GM19395 (cell line): ENCODE measurements around the gene KIAA0513.
"Not testable (repeated sequence)": the region's sequence is repeated elsewhere in the genome, so short reads cannot be mapped to it uniquely, and the experiment has no call there.

ENCODE experiments used
- ATAC-seq: cut with Tn5 transposase; IDR thresholded peaks from one replicate; pipeline ENCODE4 v1.9.1; 2021; ENCODE audit warnings: mild to moderate bottlenecking, moderate library complexity; ENCODE audit not compliant: unreplicated experiment

Gene KIAA0513

DNA sequence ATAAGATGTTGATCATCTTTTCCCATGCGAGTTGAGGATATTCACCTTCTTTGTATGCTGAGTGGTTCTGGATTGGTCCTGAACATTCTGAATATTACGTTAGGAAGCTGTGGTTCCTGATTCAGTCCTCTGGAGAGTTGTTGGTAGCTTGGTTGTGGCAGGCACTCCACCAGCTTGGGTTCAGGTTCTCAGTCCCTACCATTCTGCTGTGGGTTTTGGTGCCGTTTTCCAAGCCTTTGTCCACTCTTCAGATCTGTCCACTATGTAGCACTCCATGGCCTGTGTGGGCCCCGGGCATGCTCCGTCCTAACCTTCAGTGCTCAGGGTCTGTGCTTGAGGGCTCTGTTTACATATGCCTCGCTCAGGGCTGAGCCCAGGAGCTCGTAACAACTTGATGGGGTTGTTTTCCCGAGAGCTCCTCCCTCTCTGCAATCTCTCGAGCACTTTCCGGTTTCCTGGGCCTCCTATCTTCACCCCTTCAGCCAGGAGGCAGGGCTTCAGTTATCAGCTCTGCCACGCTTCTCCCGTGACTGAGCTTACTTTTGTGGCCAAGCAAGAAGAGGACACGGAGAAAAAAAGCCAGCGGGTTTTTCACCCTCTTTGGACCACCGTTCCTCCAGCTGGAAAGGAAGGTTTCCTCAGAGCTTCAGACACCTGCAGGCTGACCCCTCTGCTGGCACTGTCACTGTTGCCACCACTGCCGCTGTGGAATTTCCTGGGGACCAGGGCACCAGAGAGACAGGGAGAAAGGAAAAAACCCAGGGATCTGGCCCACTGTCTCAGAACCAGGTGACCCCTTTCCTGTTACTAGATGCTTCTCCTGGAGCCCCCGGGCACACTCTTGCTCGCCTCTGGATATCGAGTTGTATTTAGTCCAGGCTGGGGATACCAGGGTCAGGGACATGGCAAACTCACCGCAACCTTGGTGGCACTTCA, 19.6 kb downstream of the KIAA0513 start:
- no peak for ATAC-seq

DNA sequence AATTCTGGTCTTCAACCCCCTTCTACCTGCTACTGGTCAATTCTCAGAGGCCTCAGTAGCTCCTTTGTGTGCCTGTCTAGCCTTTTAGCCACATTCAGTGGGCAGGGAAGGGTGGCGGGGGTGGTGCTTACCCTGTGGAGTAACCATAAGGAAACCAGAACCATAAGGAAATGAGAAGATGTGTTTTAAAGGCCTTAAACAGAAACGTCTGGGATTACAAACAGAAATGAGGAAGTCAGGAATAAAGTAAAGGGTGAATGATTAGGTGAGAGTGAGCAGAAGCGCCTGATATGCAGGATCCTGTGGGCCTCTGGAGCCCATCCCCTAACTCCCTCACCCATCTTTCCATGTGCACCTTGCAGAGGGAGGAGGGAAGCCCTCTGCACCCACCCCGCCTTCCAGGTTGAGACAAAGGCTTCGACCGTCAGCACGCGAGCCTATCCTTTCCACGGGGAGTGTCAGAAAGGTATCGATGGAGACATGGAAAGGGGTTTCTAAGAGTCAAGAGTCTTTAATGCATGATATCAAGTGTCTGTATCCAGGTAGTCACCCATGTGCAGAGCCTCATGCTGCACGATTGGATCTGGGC, 20.4 kb downstream of the KIAA0513 start:
- no peak for ATAC-seq

DNA sequence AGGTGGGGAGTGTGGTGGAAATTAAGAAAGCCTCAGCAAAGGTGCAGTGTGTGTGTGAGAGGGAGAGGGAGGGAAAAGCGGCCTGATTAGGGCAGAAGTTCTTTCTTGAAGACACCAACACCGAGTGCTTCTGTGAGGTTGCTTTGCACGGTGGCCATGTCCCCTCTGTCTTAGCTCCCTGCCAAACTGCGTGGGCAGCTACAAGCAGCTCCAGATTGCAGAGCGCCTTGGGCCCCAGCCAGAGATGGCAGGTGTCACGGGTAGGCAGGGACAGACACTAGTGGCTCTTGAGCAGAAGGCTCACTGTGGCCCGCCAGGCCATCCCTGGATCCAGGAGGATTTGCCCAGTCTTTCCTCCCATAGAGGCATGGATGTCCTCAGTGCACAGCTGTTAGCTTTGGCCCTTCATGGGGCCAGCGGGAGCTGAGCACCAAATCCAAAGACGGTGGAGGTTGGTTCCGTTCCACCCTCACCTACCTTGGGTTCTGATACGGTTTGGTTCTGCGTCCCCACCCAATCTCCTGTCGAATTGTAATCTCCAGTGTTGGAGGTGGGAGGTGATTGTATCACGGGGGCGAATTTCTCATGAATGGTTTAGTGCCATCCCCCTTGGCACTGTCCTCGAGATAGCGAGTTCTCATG, 21.4 kb downstream of the KIAA0513 start:
- ATAC-seq: no peak

DNA sequence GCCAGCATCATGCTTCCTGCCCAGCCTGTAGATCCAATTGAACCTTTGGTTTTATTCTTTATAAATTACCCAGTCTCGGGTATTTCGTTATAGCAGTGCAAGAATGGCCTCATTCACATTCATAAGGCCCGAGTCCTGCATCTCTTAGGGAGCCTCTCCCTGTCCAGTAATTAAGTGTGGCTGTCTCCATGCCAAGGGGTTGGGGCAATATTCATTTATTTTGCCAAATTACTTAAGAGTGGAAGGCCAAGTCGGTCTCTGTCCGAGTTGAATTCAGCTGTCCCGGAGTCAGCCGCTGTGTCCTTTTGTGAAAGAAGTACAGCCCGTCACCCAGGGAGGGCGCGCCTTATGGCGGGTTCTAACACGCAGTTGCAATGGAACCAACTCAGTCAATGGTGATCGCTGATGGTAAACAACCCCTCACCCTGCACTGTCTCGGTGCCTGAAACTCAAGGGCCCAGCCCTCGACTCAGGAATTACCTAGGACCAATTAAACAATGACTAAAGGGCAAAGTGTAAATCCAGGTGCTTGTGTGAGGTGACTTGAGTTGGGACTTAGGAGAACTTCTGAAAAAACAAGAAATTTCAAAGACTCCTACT, 22.2 kb downstream of the KIAA0513 start:
- no peak for ATAC-seq

DNA sequence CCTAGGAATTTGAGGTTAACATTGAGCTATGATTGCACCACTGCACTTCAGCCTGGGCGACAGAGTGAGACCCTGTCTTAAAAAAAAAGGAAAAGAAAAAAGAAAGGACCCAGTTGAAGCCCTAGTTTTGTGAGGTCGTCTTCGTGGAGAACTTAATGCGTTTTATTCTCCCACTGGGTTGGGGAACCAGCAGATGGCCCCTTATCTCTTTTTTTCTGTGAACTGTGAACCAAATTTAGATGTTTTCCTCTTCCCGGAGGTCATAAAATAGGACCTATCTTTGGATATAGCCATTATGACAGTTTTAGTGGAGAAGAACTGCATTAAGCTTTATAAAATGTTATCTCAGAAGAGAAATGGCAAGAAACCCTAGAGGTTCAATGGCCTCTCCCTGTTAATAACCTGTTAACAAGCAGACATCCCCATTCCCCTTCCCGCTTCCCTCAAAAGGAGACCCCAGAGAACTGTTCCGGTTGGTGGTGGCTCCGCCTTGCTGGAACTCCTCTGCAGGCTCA, 23.5 kb downstream of the KIAA0513 start:
- no peak for ATAC-seq

DNA sequence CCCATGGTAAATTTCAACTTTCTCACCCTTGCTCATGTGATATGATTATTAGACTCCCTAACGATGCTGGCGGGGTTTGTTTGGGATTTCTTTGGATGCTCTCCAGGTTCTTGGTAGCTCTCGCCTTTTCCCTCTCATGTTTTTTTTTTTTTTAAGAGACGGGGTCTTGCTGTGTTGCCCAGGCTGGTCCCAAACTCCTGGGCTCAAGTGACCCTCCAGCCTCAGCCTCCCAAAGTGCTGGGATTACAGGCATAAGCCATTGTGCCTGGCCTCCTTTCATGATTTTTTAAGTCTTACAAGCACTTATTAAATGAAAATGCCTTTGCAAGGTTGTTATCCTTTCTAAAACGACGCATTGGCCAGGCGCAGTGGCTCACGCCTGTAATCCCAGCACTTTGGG, 24.1 kb downstream of the KIAA0513 start:
- no peak for ATAC-seq

DNA sequence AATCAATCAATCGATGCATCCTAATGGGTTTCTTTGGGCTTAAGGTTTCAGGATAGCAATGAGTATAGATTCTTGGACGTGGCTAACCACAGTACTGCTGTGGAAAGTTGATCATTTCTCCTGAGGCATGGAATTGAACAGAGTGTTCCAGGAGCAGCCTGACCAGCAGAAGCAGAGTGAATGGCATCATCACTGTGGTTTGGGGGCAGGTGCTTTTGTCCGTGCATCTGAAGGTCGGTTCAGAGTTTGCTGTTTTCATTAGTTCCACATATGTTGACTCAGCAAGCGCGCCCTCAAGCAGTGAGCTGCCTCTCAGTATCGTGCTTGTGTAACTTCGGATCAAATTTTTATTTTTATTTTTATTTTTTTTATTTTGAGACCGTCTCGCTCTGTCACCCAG, 24.9 kb downstream of the KIAA0513 start:
- ATAC-seq: no peak

DNA sequence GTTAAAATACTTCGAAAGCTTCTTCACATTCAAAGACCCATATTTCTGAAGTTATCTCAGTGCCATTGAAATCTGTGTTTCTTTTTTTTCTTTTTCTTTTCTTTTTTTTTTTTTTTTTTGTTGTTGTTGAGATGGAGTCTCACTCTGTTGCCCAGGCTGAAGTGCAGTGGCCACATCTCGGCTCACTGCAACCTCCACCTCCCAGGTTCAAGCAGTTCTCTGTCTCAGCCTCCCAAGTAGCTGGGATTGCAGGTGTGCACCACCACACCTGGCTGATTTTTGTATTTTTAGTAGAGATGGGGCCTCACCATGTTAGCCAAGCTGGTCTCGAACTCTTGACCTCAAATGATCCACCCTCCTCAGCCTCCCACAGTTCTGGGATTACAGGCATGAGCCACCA, 26.7 kb downstream of the KIAA0513 start:
- not testable (repeated sequence) for ATAC-seq

DNA sequence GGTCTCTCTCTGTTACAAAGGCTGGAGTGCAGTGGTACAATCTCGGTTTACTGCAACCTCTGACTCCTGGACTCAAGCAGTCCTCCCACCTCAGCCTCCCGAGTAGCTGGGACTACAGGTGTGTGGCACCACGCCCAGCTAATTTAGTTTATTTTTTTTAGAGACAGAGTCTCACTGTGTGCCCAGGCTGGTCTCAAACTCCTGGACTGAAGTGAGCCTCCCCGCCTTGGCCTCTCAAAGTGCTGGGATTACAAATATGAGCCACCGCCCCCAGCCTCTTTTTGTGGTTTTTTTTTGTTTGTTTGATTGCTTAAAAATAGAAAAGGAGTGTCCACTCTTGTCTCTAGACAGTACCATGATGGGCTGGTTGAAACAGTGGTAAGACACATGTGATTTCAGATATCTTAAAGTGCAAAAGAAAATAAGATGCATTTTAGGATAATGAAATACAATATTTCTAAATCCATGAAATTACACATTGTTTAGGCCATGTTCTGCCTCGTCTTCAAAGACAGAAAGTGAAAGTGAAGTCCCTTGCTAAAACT, 27.4 kb downstream of the KIAA0513 start:
- no peak for ATAC-seq

DNA sequence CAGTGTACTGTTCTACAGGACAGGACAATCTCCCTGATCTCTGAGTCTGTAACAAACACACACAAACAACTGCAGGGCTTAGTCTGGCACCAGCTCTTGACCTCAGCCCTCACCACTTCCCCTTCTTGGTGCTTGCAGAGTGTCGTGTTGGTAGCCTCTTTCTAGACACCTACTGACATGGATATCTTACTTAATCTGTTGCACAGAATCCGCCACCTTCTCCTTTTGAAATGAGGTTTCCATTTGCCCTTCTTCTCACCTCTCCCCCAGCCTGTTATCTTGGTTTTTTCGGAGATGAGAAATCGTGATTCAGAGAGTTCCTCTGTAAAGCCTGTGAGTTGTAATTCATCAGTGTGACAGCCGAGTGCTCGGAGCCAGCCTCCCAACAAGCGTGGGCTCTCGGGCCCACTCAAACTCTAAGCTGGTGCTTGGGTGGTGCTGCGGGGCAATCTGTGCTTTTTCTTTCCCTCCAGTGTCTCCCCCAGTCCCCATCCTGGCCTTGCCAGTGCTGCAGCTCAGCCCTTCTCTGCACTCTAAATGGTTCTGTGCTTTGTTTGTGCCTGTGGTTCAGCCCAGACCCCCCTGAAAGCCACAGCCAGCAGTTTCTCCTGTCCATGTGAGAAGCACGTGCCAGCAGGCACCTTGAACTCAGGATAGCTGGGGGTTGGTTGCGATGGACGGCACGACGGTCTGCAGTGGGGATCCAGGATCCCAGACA, 28.1 kb downstream of the KIAA0513 start:
- ATAC-seq: peak; percentile 88

DNA sequence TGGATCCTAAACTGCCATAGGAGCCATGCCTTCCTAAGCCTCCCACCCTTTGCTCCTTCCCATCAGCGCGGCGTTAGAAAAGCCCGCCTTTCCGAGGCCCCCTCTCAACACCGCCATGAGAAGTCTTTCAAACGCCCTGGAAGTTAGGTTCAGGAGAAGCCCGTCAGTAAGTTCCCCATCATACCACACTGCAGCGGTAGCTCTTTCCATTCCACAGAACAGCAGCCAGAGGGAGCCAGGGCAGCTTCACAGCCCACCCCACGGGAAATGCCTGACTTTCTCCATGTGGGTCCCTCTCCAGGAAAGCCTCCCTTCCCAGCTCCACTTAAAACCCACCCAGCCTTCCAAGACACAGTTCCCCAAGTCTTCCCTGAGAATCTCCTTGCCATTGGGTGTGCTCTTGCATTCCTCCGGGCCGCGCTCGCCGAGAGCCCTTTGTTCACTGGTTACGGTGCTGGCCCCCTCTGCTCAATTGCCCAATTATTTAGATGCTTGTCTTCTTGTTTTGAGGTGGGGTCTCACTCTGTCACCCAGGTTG, 28.7 kb downstream of the KIAA0513 start:
- no peak for ATAC-seq

DNA sequence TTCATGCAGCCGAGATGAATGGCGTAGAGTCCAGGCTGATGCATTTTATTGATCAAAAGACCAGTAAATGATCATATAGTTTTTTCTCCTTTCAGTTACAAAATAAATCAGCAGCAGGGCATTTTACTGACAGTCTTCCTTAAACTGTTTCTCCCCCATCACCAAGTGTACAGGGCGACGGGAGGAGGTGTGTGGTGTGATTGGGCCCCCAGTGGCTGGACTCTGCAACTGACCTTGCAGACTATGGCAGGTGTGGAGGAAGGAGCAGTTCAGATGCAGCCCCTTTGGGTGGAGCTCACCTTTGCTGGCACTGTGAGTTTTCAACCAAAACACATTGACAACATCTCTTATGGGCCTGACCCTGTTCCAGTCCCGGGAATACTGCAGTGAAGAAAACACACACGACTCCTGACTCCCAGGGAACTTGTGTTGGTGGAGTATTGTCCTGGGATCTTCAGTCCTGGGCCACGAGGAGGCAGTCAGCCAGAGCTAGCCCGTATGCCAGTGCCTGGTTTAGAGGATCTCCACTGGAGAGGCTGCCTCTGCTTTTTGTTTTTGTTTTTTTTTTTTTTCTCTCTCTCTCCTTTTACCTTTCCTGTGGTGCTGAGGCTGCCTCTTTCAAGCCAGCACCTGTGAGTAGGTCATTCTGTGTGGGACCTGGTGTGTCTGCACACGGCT, 29.8 kb downstream of the KIAA0513 start:
- no peak for ATAC-seq

DNA sequence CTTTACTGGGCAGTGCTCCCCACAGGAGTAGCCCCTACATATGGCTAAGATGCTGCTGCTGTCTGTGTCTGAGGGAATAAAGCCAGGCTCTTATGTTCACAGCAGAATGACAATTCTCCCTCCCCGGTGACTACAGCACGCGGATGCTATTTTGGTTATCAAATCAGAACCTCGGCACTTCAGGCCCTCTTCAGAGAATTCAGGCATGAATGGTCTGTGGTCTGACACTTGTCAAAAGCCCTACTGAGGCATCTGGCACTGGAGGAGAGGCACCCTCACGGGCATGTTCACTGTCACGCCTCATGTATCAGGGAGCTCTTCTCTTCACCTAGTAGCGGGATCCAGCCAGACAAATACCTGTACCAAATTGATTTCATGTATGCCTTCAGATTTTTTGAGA, 30.4 kb downstream of the KIAA0513 start:
- ATAC-seq: no peak

DNA sequence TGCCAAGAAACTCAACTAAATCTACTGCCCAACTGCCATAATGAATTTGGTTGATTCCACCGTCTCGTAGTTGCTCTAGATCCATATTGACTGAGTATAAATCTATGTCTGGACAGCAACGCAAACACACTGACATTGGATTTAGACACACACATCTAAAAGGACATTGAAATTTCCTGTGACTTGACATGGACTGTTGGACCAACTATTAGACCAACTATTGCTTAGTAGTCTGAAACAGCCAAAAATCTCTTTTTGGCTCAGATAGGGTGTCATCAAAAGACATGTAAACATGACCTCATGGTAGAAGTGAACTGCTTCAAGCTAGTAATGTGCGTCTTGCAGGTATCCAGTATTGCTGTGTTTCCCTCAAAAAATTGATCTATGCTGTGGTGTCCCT, 31.3 kb downstream of the KIAA0513 start:
- ATAC-seq: no peak

DNA sequence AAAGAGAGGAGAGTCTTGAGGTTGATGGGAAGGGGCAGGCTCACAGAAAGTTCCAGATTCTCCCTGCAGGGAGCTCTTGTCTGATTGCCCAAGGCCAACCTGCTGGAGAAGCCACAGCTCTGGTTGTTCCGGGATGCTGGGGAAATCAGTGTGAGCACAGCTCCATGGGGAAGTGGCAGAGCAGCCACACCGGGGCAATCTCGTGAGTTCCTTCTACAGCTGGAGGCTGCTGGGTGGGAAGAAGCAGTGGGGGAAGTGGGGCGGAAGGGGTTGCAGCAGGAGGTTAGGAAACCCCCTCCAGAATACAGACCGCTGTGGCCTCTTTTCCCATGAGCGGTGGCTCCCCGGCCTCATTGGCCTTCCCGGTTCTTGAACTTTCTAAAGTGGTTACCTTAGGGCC, 34.0 kb downstream of the KIAA0513 start:
- ATAC-seq: no peak

DNA sequence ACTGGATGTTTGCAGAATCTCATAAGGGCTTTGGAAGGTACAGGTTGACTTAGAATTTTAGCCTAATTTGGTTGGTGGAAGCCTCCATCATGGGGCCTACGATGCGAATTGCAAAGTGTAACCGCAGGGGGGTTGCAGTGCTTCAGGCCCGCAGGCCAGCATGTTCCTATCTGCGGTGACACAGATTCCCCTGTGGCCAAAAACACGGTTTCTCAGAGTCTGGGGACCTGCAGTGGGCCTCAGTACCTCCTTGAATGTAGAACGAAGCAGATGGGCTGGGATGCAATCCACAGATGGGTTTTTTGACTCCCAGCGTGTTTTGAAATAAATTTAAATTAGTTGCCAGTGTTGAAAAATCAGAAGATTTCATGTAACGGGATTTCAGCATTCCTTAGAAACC, 34.7 kb downstream of the KIAA0513 start:
- ATAC-seq: no peak

DNA sequence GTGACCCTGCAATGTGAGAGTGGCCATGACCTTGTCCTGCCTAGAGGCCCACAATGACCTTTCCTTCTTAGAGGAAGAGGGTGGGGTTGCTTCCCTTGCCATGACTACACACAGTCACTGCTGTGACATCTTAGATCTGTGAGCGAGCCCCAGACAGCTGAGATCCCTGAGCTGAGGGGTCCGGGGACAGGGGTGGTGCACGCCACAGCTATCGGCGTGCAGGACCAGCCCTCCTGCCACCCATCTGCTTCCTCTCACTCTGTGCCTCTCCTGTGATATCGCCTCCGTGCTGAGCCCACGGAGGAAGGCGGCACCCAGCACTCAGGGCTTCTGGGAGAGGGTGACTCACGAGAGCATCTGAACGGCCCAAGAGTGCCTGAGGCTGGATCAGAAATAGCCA, 35.2 kb downstream of the KIAA0513 start:
- ATAC-seq: no peak

DNA sequence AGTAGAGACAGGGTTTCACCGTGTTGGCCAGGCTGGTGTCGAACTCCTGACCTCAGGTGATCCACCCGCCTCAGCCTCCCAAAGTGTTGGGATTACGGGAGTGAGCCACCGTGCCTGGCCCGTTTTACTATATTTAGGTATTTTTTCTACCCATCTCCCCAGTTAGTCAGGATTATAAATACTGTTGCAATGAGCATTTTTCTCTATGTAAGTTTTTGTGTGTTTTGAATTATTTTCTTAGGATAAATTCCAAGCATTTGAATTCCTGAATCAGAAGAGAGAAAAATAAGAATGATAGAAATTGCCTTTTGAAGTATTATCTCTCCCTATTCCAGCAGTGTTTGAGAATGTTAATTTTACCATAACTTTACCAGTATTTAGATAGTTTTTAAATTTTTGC, 36.6 kb downstream of the KIAA0513 start:
- ATAC-seq: no peak

DNA sequence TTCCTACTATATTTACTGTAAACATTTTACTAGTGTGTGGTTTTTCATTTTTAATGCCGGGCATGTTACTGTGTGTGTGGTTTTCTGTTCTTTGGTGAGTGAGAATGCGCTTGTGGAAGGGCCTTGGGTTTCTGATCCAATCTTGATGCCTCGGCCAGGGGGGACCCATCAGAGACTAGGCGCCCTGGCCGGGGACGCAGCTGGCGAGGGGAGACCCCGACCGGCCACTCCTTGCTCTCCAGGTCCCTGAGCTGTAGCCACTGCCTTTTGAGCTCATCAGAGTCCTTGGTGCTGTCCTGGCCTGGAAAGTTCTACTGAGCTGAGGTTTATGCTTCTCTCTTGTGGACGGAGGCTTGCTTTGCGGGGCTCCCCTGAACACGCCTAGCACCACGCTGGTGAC, 37.5 kb downstream of the KIAA0513 start:
- no peak for ATAC-seq
